DND-41 (cell line): ENCODE results near the gene ADAMTSL5.
A peak's percentile ranks its signal among the peaks of the same experiment; 100 is the strongest.

Source experiments
- ATAC-seq: fragments of 200-7000 bp; cut with Tn5 transposase; 3 replicates; pipeline ENCODE4 v1.9.1; 2021; ENCODE audit warnings: low read depth; ENCODE audit not compliant: insufficient read depth
- DNase-seq: peaks from one replicate; pipeline ENCODE4 v3.0.0-alpha.2; 2020
- H2AFZ ChIP-seq: 2 replicates; pipeline ENCODE4 v1.6.0; 2012; ENCODE audit warnings: low read depth, low read length
- H3K27ac ChIP-seq: 2 replicates; pipeline ENCODE4 v1.5.1; 2012; ENCODE audit warnings: low read length, inconsistent platforms
- H3K27me3 ChIP-seq: fragments of 200-600 bp; sonication (generic); 2 replicates; pipeline ENCODE4 v1.6.0; 2012; ENCODE audit warnings: low read length, mild to moderate bottlenecking, inconsistent platforms; ENCODE audit not compliant: insufficient read depth, poor library complexity
- H3K36me3 ChIP-seq: 2 replicates; pipeline ENCODE4 v1.5.1; 2012; ENCODE audit warnings: low read length, inconsistent platforms; ENCODE audit not compliant: insufficient read depth
- H3K4me1 ChIP-seq: 2 replicates; pipeline ENCODE4 v1.5.1; 2012; ENCODE audit warnings: mild to moderate bottlenecking, low read length; ENCODE audit not compliant: insufficient read depth
- H3K4me2 ChIP-seq: 2 replicates; pipeline ENCODE4 v1.6.0; 2012; ENCODE audit warnings: mild to moderate bottlenecking, moderate library complexity, low read length, inconsistent platforms; ENCODE audit not compliant: insufficient read depth
- H3K4me3 ChIP-seq, 2 experiments: fragments of 200-600 bp in 1 of 2; shearing (Covaris generic) in 1 of 2; 2 replicates each; pipeline ENCODE4 v1.5.1; 2012 to 2016; ENCODE audit warnings: inconsistent platforms in 2 of 2, low read length in 2 of 2, mild to moderate bottlenecking in 2 of 2, low read depth in 1 of 2, moderate library complexity in 1 of 2
- H3K79me2 ChIP-seq: 2 replicates; pipeline ENCODE4 v1.6.0; 2012; ENCODE audit warnings: low read length, inconsistent platforms; ENCODE audit not compliant: insufficient read depth
- H3K9ac ChIP-seq: 2 replicates; pipeline ENCODE4 v1.6.0; 2012; ENCODE audit warnings: low read depth, mild to moderate bottlenecking, inconsistent platforms, low read length, moderate library complexity
- H3K9me3 ChIP-seq: 2 replicates; pipeline ENCODE4 v1.5.1; 2012; ENCODE audit warnings: low read length, moderate library complexity, mild to moderate bottlenecking, inconsistent platforms; ENCODE audit not compliant: insufficient read depth, severe bottlenecking
- H4K20me1 ChIP-seq: 2 replicates; pipeline ENCODE4 v1.6.0; 2012; ENCODE audit warnings: low read length; ENCODE audit not compliant: insufficient read depth
- CTCF ChIP-seq: IDR thresholded peaks from 2 replicates; pipeline ENCODE4 v1.5.1; 2012; ENCODE audit warnings: borderline replicate concordance, low read length, moderate library complexity, mild to moderate bottlenecking; ENCODE audit not compliant: poor library complexity, severe bottlenecking; ENCODE audit errors: extremely low read depth
- EZH2 ChIP-seq: IDR thresholded peaks from 3 replicates; pipeline ENCODE4 v1.6.1; 2012; ENCODE audit warnings: borderline replicate concordance, low read depth, mild to moderate bottlenecking, moderate library complexity, low read length, inconsistent platforms; ENCODE audit not compliant: severe bottlenecking

Gene ADAMTSL5

GRCh38 chr19:1473085-1473851 lies 39.6 kb downstream of the ADAMTSL5 start:
- Histone ChIP-seq H3K4me2 (no peak overlapping the region), H3K4me1 (peaks cover 41% of the 10 kb centered on the region)
- TF ChIP-seq CTCF (no peak), EZH2 (no peak)

GRCh38 chr19:1472231-1473084 lies 40.4 kb downstream of the ADAMTSL5 start:
- Histone ChIP-seq H2AFZ (no peak overlapping the region), H3K27me3 (no peaks in the 10 kb centered on the region), H3K4me1 (peaks cover 33% of the 10 kb centered on the region), H3K27ac (no peak overlapping the region), H4K20me1 (peaks cover 80% of the 10 kb centered on the region), H3K9ac (no peak overlapping the region), H3K36me3 (peaks cover 23% of the 10 kb centered on the region), H3K4me2 (no peak overlapping the region), H3K9me3 (no peaks in the 10 kb centered on the region), H3K79me2 (peaks cover 29% of the 10 kb centered on the region), H3K4me3 (no peak overlapping the region)
- no peak for DNase-seq
- ATAC-seq: no peak
- TF ChIP-seq EZH2 (no peak), CTCF (no peak)

More at GRCh38 chr19:1473085-1473851, 39.6 kb downstream of the ADAMTSL5 start:
- DNase-seq: no peak
- Histone ChIP-seq H3K9ac (no peak overlapping the region), H3K79me2 (peaks cover 37% of the 10 kb centered on the region), H2AFZ (no peak overlapping the region), H3K27ac (no peak overlapping the region), H3K9me3 (no peaks in the 10 kb centered on the region), H4K20me1 (peaks cover 79% of the 10 kb centered on the region), H3K27me3 (no peaks in the 10 kb centered on the region), H3K36me3 (peaks cover 24% of the 10 kb centered on the region), H3K4me3 (no peak overlapping the region)
- ATAC-seq: no peak

- peaks cover 20% of the 10 kb centered on the region for H3K36me3 ChIP-seq
- no peaks in the 10 kb centered on the region for H3K27me3 ChIP-seq
- TF ChIP-seq EZH2 (no peak), CTCF (peak; percentile 43)
- no peaks in the 10 kb centered on the region for H3K9me3 ChIP-seq
- H3K4me2 ChIP-seq: peak overlapping the region; percentile 69
- peaks cover 79% of the 10 kb centered on the region for H4K20me1 ChIP-seq
- no peak overlapping the region for H3K4me3 ChIP-seq
- peak overlapping the region; percentile 39; the same call in 1 of the 2 replicates for H3K9ac ChIP-seq
- H2AFZ ChIP-seq: no peak overlapping the region
- peaks cover 23% of the 10 kb centered on the region for H3K79me2 ChIP-seq
- no peak overlapping the region for H3K27ac ChIP-seq
- ATAC-seq: peak; percentile 23; the same call in 1 of the 3 replicates
- peaks cover 27% of the 10 kb centered on the region for H3K4me1 ChIP-seq
- DNase-seq: peak; percentile 43
These were observed 41.2 kb downstream of the ADAMTSL5 start for GRCh38 chr19:1471515-1472160.
